GM19025 (cell line): ENCODE results near the gene SLC43A1.

Experiments used
- ATAC-seq: cut with Tn5 transposase; IDR thresholded peaks from one replicate; pipeline ENCODE4 v1.9.1; 2021; ENCODE audit warnings: mild to moderate bottlenecking, low read depth, moderate library complexity; ENCODE audit not compliant: unreplicated experiment

SLC43A1 gene

DNA sequence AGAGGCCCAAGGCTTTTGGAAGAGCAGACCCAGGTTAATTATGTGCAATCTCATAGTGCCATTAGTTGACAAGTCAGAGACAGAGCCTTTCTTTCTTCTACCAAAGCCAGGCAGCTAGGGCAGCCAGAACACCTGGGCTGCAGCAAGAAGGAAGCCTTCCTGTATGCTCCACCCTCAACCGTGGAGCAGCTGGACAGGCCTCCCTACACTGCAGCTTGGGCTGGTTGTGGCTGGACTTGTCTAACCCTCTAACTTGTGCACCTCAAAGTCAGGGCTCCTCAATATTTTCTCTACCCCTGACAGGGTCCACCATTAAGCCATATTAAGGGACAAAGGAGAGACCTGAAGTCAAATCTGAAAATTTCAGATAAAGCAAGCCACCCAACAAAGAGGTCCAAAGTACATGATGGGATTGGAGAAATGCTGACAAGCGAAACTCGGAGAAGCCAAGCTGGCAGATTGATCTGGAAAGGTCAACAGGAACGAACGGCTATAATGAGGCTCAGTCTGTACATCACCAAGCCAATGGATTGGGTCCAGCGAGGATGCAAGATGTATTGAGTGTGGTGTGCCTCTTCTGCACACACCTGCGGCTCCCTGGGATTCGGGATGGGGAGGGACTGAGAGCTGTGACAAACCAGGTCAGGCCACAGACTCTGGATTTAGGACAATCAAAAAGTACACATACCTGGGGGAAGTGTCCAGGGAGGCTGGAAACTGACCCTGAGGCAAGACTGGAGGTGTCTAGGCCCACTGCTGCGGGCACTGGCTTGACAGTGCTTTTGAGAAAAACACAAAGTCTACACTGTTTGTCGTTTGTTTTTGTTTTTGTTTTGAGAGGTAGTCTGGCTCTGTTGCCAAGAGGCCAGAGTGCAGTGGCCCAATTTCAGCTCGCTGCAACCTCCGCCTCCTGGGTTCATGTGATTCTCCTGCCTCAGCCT is 76.9 kb downstream of the SLC43A1 start:
- no peak for ATAC-seq

DNA sequence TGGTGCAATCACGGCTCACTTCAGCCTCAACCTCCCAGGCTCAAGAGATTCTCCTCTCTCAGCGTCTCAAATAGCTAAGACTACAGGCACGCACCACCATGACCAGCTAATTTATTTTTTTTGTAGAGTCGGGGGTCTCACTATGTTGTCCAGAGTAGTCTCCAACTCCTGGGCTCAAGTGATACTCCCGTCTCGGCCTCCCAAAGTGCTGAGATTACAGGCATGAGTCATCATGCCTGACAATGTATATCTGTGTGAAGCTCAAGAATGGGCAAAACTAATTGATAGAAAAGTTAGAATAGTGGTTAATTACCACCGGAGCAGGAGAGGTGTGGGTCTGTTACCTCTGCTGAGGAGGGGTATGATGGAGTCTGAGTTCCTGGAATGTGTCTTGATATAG is 79.5 kb downstream of the SLC43A1 start:
- no peak for ATAC-seq

DNA sequence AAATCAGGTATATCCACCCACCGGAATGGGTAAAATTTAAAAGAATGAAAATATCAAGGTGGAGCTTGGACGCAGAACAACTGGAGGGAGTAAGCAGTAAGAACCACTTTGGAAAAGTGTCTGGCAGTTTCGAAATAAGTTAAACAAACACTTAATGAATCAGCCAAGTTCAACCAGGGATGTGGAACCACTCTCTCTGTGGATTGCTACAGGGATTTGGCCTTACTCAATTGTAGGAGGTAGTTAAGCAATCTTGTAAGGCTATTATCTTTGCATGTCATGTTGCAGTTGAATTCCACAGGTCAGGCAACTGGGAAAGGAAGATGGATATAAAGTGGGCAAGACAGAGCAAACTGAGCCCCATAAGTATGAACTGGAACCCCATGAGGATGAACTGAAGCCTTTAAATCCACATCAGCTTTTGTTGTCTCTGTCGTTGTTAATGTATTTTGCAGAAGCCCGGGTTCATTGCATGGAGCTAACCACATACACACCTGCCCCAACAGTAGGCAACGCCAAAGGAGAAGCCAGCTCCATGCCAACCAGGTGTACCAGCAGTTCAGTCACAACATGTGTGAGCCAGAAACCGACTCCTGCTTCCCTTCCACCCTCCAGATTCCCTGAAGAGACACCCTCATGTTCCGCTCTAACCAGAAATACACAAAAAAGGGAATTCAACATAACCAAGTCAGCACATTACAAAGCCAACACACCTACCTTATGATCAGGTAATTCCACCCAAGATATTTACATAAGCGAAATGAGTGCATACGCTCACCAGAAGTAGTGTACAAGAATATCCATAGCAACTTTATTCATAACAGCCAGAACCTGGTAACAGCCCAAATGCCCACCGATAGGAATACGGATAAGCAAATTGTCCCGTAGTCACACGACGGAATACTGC is 80.6 kb downstream of the SLC43A1 start:
- ATAC-seq: no peak
